Loucy (cell line): ENCODE results near the gene PRKCE.

Source experiments
- H2AFZ ChIP-seq: fragments of 200-600 bp; sonication (generic); 2 replicates; pipeline ENCODE4 v1.6.0; 2016; ENCODE audit warnings: antibody characterized with exemption, mild to moderate bottlenecking, low read length, moderate library complexity
- H3F3A ChIP-seq: fragments of 200-600 bp; 2 replicates; pipeline ENCODE4 v1.6.0; 2016; ENCODE audit warnings: antibody characterized with exemption, low read depth, mild to moderate bottlenecking
- H3K27me3 ChIP-seq: fragments of 200-600 bp; sonication (generic); 2 replicates; pipeline ENCODE4 v1.6.1; 2014; ENCODE audit warnings: low read length, mild to moderate bottlenecking; ENCODE audit not compliant: insufficient read depth, poor library complexity, severe bottlenecking
- H3K36me3 ChIP-seq: fragments of 200-600 bp; sonication (generic); 2 replicates; pipeline ENCODE4 v1.6.1; 2016; ENCODE audit warnings: low read length; ENCODE audit not compliant: insufficient read depth
- H3K4me1 ChIP-seq: fragments of 200-600 bp; sonication (generic); 2 replicates; pipeline ENCODE4 v1.5.1; 2014; ENCODE audit warnings: low read length, mild to moderate bottlenecking; ENCODE audit not compliant: insufficient read depth, poor library complexity, severe bottlenecking
- H3K4me2 ChIP-seq: fragments of 200-600 bp; sonication (generic); 2 replicates; pipeline ENCODE4 v1.6.0; 2014; ENCODE audit warnings: antibody characterized with exemption, low read length, low read depth, mild to moderate bottlenecking; ENCODE audit not compliant: poor library complexity, severe bottlenecking
- H3K4me3 ChIP-seq: fragments of 200-600 bp; sonication (generic); 2 replicates; pipeline ENCODE4 v1.5.1; 2014; ENCODE audit warnings: low read length, mild to moderate bottlenecking, mixed read lengths; ENCODE audit not compliant: poor library complexity, severe bottlenecking
- H3K79me2 ChIP-seq: fragments of 200-600 bp; sonication (generic); 2 replicates; pipeline ENCODE4 v1.6.1; 2014; ENCODE audit warnings: low read length; ENCODE audit not compliant: insufficient read depth
- H3K9ac ChIP-seq: fragments of 200-600 bp; sonication (generic); 2 replicates; pipeline ENCODE4 v1.6.0; 2014; ENCODE audit warnings: mild to moderate bottlenecking, low read depth, low read length, moderate library complexity; ENCODE audit not compliant: poor library complexity, severe bottlenecking
- H3K9me2 ChIP-seq: fragments of 200-600 bp; sonication (generic); replicated peaks from 2 replicates; pipeline ENCODE4 v1.6.1; 2016; ENCODE audit warnings: low read depth, low read length, mixed read lengths
- H3K9me3 ChIP-seq: fragments of 200-600 bp; sonication (generic); 2 replicates; pipeline ENCODE4 v1.6.1; 2014; ENCODE audit warnings: mild to moderate bottlenecking, antibody characterized with exemption, low read length, low read depth; ENCODE audit not compliant: insufficient read depth
- H4K20me1 ChIP-seq: fragments of 200-600 bp; sonication (generic); 2 replicates; pipeline ENCODE4 v1.6.0; 2014; ENCODE audit warnings: antibody characterized with exemption, low read length, mild to moderate bottlenecking; ENCODE audit not compliant: insufficient read depth, poor library complexity, severe bottlenecking
- EZH2phosphoT487 ChIP-seq: fragments of 200-600 bp; IDR thresholded peaks from 2 replicates; pipeline ENCODE4 v1.6.1; 2018; ENCODE audit warnings: antibody characterized with exemption, mild to moderate bottlenecking, moderate library complexity, borderline replicate concordance
- TF ChIP-seq, protein P1 (sequence below): fragments of 200-600 bp; sonication (generic); conservative IDR thresholded peaks from 2 replicates; pipeline ENCODE4 v1.5.1; 2014; ENCODE audit warnings: mild to moderate bottlenecking, antibody characterized with exemption, low read length

The PRKCE gene

DNA sequence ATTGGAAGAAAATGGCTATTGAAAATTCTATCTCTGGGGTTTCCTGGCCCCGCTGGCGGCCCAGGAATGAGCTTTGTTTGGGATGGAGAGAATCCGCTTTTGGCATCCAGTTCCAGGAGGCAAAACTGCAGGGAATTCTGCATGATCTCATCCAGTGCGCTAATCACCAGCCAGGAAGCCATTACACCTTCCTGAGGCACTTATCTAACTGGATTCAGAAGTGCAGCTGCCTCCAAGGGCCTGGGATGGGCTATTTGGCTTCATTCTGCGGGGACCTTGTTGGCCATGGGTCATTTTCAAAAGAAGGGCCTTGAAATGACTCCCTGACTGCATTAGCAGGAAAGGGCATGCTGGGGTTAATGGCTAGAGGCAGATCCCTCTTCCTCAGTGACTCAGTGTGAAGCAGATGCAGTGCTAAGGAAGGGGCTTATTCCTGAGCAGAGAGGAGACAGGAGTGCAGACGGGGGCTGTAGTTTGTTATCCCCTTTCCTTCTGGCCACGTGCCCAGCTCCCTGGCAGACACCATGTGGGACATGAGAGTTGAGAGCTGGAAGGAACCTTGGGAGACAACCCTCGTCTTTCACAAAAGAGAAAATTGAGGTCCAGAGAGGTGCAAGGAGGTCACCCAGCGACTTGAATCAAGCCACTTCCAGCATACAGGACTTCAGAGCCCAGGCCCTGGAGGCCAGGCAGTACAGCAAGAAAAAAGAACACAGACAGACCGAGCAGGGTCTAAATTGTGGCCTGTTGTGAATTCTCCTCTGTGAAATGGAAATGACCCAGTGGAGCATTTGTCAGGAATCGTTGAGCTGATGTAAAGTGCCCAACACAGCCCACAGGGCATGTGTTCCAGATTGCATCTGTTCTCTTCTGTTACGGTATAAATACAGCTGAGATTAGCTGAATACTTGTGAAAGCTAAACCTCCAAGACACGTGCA lies 161.8 kb downstream of the PRKCE start:
- Histone ChIP-seq H3K4me2 (no peak overlapping the region), H3F3A (no peaks in the 10 kb centered on the region), H3K4me3 (no peak overlapping the region), H2AFZ (no peak overlapping the region), H3K9me3 (no peaks in the 10 kb centered on the region), H3K36me3 (no peaks in the 10 kb centered on the region), H3K4me1 (peaks cover 10% of the 10 kb centered on the region), H3K27me3 (no peaks in the 10 kb centered on the region), H4K20me1 (no peaks in the 10 kb centered on the region), H3K79me2 (peaks cover 18% of the 10 kb centered on the region; the same call in 1 of the 2 replicates), H3K9ac (no peak overlapping the region), H3K9me2 (no peaks in the 10 kb centered on the region)
- TF ChIP-seq, protein P1, sequence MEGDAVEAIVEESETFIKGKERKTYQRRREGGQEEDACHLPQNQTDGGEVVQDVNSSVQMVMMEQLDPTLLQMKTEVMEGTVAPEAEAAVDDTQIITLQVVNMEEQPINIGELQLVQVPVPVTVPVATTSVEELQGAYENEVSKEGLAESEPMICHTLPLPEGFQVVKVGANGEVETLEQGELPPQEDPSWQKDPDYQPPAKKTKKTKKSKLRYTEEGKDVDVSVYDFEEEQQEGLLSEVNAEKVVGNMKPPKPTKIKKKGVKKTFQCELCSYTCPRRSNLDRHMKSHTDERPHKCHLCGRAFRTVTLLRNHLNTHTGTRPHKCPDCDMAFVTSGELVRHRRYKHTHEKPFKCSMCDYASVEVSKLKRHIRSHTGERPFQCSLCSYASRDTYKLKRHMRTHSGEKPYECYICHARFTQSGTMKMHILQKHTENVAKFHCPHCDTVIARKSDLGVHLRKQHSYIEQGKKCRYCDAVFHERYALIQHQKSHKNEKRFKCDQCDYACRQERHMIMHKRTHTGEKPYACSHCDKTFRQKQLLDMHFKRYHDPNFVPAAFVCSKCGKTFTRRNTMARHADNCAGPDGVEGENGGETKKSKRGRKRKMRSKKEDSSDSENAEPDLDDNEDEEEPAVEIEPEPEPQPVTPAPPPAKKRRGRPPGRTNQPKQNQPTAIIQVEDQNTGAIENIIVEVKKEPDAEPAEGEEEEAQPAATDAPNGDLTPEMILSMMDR, result no peak
- no peak for TF ChIP-seq EZH2phosphoT487

DNA sequence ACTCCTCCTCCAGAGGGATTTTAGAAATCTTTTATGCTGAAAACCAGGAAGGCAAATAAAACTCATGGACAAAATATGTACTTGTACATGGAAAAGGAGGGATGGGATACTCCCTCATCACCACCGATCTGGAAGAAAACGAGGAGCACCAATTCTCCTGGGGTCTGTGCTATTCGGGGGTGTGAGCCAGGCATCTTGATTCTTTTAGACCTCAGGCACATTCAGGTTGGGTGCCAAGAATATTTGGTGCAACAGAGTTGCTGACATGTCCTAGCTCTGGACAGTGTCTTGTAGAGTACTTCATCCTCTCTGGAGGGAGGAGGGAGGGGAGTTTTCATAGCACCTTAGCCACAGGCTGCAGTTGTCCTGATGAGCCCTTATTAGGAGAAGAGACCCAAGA lies 163.0 kb downstream of the PRKCE start:
- Histone ChIP-seq H3F3A (no peaks in the 10 kb centered on the region), H3K4me2 (no peak overlapping the region), H3K4me3 (no peak overlapping the region), H3K9me3 (no peaks in the 10 kb centered on the region), H3K9me2 (no peaks in the 10 kb centered on the region), H2AFZ (no peak overlapping the region), H3K9ac (no peak overlapping the region), H4K20me1 (no peaks in the 10 kb centered on the region), H3K27me3 (no peaks in the 10 kb centered on the region), H3K36me3 (no peaks in the 10 kb centered on the region), H3K4me1 (peaks cover 19% of the 10 kb centered on the region), H3K79me2 (0 out of 2 replicates have a peak, but pooled peaks cover 12% of the 10 kb centered on the region)
- TF ChIP-seq EZH2phosphoT487, result no peak
- TF ChIP-seq, protein P1, result no peak

DNA sequence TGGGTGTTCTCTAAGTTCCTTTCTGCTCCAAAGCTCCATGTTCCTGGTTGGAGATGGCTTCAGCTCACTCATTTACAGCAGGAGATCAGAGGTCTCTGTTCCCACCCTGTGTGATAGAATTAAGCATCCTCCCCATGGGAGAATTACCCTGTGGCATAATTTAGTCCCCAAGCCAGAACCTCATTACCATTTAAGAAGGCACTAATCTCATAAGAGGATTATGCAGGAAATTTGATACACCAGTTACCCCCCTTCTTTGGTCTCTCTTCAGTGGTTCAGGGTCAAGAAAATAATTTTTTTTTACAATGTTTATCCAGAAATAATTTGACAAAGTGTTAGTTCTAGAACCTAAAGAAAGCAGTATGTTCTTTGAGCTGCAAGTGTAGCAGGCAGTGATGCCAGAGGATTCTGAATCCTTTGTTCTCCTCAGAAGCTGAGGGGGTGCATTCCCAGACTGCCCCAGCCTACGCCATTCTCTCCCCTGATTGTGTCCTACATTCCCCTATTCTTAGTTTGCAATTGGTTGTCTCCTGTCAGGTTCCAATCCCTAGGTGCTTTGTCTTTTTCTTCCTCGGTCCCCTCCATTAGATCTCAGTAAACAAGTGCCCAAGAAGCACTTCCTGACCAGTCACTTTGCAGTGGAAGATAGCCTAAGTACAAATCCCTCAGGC lies 163.6 kb downstream of the PRKCE start:
- no peaks in the 10 kb centered on the region for H3K27me3 ChIP-seq
- no peak overlapping the region for H2AFZ ChIP-seq
- no peaks in the 10 kb centered on the region for H3K36me3 ChIP-seq
- no peaks in the 10 kb centered on the region for H3F3A ChIP-seq
- no peak overlapping the region for H3K4me2 ChIP-seq
- no peaks in the 10 kb centered on the region for H4K20me1 ChIP-seq
- TF ChIP-seq, protein P1, result no peak
- TF ChIP-seq EZH2phosphoT487, result no peak
- H3K79me2 ChIP-seq, result 0 out of 2 replicates have a peak, but pooled peaks cover 14% of the 10 kb centered on the region
- H3K4me1 ChIP-seq, result peaks cover 19% of the 10 kb centered on the region
- H3K9ac ChIP-seq, result no peak overlapping the region
- H3K9me2 ChIP-seq, result no peaks in the 10 kb centered on the region
- no peaks in the 10 kb centered on the region for H3K9me3 ChIP-seq
- H3K4me3 ChIP-seq, result no peak overlapping the region
